Epidermal melanocyte (primary cell): Measurements from ENCODE around the gene CTTN.

ENCODE experiments used
- DNase-seq: peaks from one replicate; pipeline ENCODE4 v3.0.0; 2011; ENCODE audit warnings: low spot score; ENCODE audit not compliant: insufficient read length

CTTN gene

DNA sequence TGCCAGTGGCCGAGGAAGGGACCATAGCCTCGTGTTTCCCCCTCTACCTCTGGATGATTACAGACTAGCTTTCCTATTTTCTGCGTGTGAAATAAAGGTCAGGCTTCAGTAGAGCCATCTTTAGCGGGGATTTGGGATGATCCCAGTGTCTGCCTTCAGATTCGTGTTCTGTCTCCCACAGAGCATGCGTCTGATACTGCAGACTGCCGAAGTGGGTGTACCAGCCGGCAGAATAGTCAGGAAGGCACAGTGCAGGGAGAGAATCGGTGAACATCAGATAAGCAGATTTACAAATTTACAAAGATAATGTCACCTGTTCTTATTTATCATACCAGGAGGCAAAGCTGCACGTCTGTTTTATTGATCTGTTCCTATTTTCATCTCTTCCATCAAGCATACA, 11.1 kb downstream of the CTTN start:
- DNase-seq: no peak

DNA sequence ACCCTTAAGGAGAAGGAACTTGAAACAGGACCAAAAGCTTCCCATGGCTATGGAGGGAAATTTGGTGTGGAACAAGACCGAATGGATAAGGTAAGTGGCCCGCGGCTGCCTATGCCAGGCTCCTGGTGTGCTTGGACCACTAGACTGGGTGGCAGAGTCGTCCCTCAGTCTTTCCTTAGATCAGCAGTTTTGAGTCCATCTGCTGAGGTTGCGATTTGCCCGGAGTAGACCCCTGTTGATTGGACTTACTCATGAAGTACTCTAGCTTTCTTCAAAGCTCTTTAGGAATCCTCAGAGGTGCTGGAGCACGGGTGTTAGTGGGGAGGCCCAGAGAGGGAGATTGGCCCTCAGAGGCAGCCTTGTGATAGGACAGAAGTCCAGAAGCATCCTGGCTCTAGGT, 11.5 kb downstream of the CTTN start:
- no peak for DNase-seq

DNA sequence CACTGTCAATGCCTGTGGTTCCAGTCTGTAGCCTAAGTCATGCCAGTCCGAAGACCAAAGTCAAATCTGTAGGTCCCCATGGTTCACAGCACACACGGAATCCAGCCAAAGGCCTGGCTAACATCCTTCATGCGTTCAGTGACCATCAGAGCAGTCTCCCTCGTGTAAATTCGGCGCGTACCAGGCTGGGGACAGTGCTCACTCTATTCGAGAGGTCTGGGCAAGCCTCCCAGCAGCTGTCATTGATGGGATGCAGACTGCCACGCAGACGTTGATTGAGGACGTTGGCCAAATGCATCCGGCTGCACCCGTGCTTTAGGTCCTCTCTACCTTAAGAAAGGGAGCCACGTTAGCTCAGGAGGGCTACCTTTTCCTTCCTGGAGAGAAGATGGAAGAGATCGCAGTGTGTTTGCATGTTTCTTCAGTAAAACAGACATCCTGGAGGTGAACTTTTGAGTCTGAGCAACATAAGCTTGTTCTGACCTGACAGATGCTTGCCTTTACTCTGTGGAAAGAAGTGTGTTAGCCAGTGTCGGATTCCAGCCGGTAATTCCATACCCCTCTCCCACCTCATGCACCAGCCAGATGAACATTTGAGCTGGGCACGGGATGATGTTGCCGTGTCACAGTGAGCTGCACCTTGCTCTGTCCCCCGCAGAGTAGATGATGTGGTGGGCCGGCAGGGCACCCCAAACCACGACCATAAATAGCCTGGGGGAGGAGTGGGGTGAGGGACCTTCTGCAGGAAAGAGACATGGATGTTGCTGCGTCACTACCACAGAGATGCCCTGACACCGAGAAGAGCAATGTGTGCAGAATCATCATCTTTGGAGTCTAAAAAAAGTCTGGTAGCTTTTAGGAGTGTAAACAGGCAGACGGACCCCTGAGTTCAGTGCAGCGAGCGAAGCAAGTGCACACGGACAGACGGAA, 12.2 kb downstream of the CTTN start:
- DNase-seq: no peak

GRCh38 chr11:70411713-70412452, 13.6 kb downstream of the CTTN start:
- no peak for DNase-seq

DNA sequence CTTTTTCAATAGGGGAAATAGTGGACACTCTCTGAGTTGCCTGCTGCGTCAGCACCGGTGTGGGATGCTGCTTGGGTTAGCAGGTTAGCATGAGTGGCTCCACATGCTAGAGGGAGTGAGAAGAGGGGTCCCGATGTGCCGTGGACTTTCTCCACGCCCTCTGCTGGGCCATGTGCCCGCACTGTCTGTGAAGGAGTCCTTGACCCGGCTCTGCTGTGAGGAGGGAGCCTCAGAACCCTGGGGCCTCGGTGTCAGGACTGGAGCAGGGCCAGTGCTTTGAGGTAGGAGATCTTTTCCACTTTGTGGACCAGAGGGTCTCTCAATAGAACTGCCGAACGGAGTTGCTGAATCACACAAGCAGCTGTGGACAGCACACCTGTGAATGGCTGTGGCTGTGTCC, 14.8 kb downstream of the CTTN start:
- no peak for DNase-seq

DNA sequence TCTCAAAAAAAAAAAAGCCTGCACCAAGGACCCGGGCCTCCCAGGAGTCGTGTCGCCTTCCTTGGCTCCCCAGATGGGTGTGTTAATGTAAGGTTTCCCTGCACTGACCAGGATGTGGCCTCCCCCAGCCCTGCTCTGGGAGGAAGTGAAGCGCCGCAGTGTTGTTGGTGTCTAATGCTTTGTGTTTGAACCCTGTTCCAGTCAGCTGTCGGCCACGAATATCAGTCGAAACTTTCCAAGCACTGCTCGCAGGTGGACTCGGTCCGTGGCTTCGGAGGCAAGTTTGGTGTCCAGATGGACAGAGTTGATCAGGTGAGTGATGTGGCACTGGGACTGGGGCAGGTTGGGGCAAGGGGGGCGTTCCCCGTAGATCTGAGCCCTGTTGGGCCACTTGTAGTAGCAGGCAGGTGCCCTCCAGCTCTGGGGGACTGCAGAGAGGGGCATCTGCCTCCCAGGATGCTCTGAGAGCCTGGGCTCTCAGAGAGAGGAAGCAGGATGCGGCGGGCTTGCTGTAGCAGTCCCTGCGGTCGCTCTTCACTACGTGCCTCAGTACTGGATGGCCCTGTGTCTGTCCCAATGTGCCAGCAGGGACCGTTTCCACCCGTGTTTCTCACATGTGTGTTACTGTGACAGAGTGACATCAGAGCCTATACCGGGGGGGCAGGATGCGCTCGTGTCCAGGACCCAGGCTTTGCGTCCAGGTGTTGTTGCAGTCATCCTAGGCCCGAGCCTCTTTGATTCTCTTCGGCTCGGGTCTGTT, 16.2 kb downstream of the CTTN start:
- no peak for DNase-seq

GRCh38 chr11:70415191-70415590, 16.9 kb downstream of the CTTN start:
- no peak for DNase-seq

- DNase-seq: no peak
Observed at GRCh38 chr11:70415642-70416395, 17.5 kb downstream of the CTTN start.

DNA sequence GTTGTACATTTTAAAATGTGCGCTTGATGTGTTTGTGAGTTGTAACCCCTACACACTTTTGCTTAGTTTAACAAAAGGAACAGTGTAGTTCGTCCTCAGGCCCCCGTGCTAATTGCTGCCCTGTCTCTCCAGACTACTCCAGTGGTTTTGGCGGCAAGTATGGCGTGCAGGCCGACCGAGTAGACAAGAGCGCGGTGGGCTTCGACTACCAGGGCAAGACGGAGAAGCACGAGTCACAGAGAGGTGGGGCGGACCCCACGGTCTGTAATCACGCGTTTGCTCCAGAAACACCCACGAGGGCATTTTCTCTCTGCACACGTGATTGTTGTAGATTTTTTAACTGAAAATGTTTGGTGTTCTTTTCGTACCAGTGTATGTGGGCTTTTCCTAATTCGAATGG, 18.6 kb downstream of the CTTN start:
- no peak for DNase-seq

DNA sequence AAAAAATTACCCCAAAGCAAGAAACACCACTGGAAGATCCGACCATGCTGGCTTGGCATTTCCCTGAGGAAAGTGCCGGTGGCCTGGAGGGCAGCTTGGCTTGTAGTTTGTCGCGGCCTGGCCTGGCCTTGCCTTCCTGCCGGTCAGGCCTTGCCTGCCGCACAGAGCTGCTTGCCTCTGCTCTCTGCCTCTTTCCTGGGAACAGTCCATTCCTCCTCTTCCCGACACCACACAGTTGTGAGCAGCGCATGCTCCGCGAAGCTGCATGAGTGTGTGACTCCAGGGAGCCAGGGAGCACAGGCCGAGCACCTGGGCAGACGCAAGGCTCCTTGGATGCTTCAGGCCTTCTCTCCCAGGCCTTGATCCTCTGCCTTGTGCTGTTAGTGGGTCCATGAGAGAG, 19.8 kb downstream of the CTTN start:
- DNase-seq: no peak

GRCh38 chr11:70419307-70420007, 21.1 kb downstream of the CTTN start:
- DNase-seq: no peak

GRCh38 chr11:70420008-70420464, 21.7 kb downstream of the CTTN start:
- no peak for DNase-seq

DNA sequence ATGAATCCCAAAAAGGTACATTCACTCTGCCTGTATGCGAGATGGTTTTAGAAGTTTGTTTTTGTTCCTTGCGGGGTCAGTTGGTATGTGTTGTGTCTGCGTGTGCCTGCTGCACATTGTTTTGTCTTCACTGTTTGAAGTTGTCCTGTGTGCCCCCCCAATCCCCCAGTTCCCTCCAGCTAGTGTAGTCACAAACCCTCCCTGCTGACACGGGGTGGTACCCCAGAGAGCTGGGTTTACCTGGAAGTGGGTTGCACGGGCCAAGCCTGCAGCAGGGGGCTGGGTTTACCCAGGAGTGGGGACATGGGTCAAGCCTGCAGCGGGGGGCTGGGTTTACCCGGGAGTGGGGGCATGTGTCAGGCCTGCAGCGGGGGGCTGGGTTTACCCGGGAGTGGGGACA, 22.2 kb downstream of the CTTN start:
- no peak for DNase-seq

DNA sequence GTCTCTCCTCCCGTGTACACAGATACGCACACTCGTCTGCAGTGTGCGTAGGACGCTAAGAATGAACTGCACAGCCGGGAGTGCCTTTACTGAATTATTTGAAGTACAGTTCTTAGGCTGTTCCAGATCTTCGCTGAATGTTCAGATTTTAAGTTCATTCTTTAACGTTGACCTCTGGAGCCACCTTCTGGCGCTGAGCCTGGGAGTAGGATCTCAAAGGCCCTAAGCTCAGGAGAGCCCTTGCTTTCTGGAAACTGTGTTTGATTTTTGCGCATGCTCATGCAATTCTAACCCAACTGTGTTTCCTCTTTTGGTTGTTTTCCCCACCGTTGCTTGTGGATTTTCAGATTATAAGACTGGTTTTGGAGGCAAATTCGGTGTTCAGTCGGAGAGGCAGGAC, 22.8 kb downstream of the CTTN start:
- DNase-seq: no peak

DNA sequence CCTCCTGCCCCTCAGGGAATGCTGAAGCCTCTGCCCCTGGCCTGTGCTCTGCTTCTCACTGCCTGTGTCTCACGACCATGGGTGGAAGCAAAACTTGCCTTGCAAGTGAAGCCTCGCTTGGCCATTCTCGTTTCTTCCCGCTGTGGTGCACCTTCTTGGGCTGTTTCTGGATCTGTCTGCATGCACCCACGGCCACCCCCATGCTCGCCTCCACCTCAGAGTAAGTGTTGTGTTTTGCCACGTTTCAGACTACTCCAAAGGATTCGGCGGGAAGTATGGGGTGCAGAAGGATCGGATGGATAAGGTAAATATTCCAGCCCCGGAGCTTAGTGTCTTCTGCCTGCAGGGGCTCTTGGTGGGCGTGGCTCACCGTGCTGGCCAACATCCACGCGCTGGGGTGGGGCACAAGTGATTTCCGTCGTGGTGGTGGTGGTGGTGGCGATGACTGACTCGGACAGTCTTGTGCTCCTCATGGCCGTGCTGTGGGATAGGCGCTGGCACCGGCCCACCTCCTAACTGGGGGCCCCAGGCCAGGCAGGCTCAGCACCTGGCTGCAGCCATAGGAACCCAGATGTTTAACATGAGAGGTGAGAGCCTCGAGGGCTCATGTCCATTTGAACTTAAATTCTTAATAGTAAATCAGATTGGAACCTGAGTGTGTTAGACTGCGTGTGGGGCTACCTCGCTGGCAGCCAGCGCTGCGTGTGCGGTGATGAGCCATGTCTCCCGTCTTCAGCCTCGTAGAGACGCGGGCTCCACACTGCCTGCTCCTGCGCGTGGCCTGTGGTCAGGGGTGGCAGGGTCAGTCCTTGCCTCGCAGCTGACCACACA, 24.6 kb downstream of the CTTN start:
- DNase-seq: no peak

DNA sequence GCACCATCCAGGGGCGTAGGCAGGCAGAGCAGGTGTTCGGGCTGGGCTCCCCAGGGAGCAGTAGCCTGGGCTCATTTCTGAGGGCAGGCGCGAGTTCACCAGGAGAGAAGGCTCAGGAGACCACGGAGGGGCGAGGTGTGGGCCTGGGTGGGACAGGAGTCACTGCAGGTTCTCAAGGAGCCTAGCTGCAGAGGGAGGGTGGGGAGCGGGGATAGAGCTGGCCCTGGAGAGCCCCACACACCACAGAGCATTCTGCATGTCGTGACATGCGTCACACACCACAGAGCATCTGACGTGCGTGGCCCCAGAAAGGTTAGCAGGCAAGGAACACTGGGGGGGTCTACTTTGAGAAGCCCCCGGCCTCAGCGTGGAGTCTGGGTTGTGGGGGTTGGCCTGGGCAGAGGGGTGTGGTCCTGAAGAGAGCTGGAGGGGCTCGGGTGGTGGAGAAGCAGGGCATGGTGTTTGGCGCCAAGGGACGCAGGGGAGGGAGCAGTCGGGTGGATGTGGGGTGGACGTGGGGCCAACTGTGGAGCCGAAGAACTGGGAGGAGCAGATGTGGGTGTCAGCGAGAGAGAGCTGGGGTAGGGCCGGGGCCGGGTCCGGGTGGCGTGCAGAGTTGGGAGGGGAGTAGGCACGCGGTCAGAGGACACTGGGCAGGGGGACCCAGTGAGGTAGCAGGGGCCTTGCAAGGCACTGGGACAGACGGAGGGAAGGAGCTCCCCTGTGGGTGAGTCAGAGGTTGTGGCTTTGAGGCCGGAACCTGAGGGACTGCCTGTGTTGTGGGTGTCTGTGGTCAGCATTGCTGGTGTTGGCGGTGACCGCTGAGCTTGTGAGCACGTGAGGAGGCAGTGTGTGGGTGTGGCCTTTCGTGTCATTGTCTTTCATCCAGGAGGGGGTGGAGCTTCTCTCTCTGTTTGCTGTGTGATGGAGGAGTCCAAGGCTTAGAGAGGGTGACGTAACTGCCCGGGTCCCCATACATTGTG, 25.5 kb downstream of the CTTN start:
- DNase-seq: no peak

DNA sequence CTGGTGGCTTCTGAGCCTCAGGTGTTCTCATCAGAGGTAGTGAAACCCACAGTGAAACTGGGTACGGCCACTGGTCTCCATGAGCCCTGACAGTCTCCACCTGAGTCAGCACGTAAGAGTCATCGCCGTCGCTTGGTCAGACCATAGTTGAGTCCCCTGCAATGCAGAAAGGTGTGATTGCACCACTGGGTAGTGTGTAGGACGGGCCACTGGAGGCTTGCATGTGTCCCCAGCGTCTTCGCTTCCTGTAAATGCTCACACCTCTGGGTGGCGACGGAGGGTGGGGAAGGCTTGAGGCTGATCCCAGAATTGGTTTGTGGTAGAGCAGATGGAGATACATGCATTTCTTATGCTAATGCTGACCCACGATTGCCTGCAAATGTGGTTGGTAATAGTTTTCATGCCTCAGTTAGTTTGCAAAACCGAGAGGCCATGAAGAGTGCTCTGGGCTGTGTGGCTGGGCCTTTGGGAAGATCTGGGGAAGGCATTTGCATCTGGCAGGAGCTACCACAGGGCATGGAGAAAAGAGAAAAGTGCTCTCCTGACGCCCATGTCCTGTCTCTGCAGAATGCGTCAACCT, 26.5 kb downstream of the CTTN start:
- no peak for DNase-seq

GRCh38 chr11:70427436-70427835, 29.1 kb downstream of the CTTN start:
- DNase-seq: no peak
